H9 (cell line): ENCODE results near the gene SUPT3H. TPM values are rescaled to one million over a fixed set of nuclear protein-coding genes. Genes with fewer than 3 reads are reported as not detected.

Source experiments
- DNase-seq: peaks from one replicate; pipeline ENCODE4 v3.0.0-alpha.2; 2017
- H2AFZ ChIP-seq: one replicate; pipeline ENCODE4 v1.6.1; 2013; ENCODE audit warnings: mild to moderate bottlenecking, low read length, control low read depth, moderate library complexity
- H2AK5ac ChIP-seq: 2 replicates; pipeline ENCODE4 v1.6.1; 2013; ENCODE audit warnings: low read length, control low read depth, mixed read lengths; ENCODE audit not compliant: insufficient read length
- H2BK120ac ChIP-seq: one replicate; pipeline ENCODE4 v1.6.1; 2013; ENCODE audit warnings: low read depth, mild to moderate bottlenecking, low read length, control low read depth, inconsistent platforms; ENCODE audit not compliant: poor library complexity, severe bottlenecking
- H2BK12ac ChIP-seq: 2 replicates; pipeline ENCODE4 v1.6.1; 2013; ENCODE audit warnings: low read length, control low read depth, mixed read lengths, low read depth; ENCODE audit not compliant: insufficient read length
- H2BK15ac ChIP-seq: 2 replicates; pipeline ENCODE4 v1.6.1; 2013; ENCODE audit warnings: low read depth, low read length, control low read depth
- H2BK20ac ChIP-seq: one replicate; pipeline ENCODE4 v1.6.1; 2013; ENCODE audit warnings: low read depth, mild to moderate bottlenecking, low read length, control low read depth, inconsistent platforms; ENCODE audit not compliant: poor library complexity, severe bottlenecking
- H2BK5ac ChIP-seq: 2 replicates; pipeline ENCODE4 v1.6.1; 2013; ENCODE audit warnings: low read length, control low read depth, mixed read lengths; ENCODE audit not compliant: insufficient read length
- H3K14ac ChIP-seq: 2 replicates; pipeline ENCODE4 v1.6.1; 2013; ENCODE audit warnings: low read length, control low read depth; ENCODE audit not compliant: insufficient read depth
- H3K18ac ChIP-seq: 2 replicates; pipeline ENCODE4 v1.6.1; 2013; ENCODE audit warnings: low read depth, mild to moderate bottlenecking, mixed read lengths, low read length, control low read depth; ENCODE audit not compliant: insufficient read length
- H3K23ac ChIP-seq: 2 replicates; pipeline ENCODE4 v1.6.1; 2013; ENCODE audit warnings: low read length, control low read depth, mixed read lengths, low read depth; ENCODE audit not compliant: insufficient read length
- H3K23me2 ChIP-seq: 2 replicates; pipeline ENCODE4 v1.6.1; 2013; ENCODE audit warnings: low read depth, mild to moderate bottlenecking, mixed read lengths, low read length, control low read depth; ENCODE audit not compliant: insufficient read length, poor library complexity, severe bottlenecking
- H3K27ac ChIP-seq: 2 replicates; pipeline ENCODE4 v1.5.1; 2013; ENCODE audit warnings: low read length, control low read depth, mixed read lengths, low read depth; ENCODE audit not compliant: insufficient read length
- H3K27me3 ChIP-seq: 2 replicates; pipeline ENCODE4 v1.6.1; 2013; ENCODE audit warnings: low read length, control low read depth, inconsistent platforms; ENCODE audit not compliant: insufficient read depth
- H3K4ac ChIP-seq: 2 replicates; pipeline ENCODE4 v1.6.1; 2013; ENCODE audit warnings: low read depth, mild to moderate bottlenecking, control low read depth, inconsistent platforms, low read length, moderate library complexity
- H3K4me1 ChIP-seq: 2 replicates; pipeline ENCODE4 v1.6.1; 2013; ENCODE audit warnings: low read length, control low read depth, inconsistent platforms; ENCODE audit not compliant: insufficient read depth
- H3K4me2 ChIP-seq: 2 replicates; pipeline ENCODE4 v1.6.1; 2013; ENCODE audit warnings: low read length, control low read depth, mixed read lengths; ENCODE audit not compliant: insufficient read length, insufficient read depth
- H3K56ac ChIP-seq: 2 replicates; pipeline ENCODE4 v1.6.1; 2013; ENCODE audit warnings: low read depth, mild to moderate bottlenecking, mixed read lengths, low read length, control low read depth; ENCODE audit not compliant: insufficient read length
- H3K79me1 ChIP-seq: 2 replicates; pipeline ENCODE4 v1.6.1; 2013; ENCODE audit warnings: low read depth, mild to moderate bottlenecking, moderate library complexity, low read length, control low read depth, inconsistent platforms; ENCODE audit not compliant: insufficient read depth, poor library complexity, severe bottlenecking
- H3K79me2 ChIP-seq: 2 replicates; pipeline ENCODE4 v1.6.1; 2013; ENCODE audit warnings: low read length, control low read depth, inconsistent platforms; ENCODE audit not compliant: insufficient read depth
- H3K9ac ChIP-seq: 2 replicates; pipeline ENCODE4 v1.6.1; 2013; ENCODE audit warnings: low read length, control low read depth, mixed read lengths; ENCODE audit not compliant: insufficient read length; ENCODE audit errors: extremely low read depth
- H3K9me3 ChIP-seq: one replicate; pipeline ENCODE4 v1.6.1; 2013; ENCODE audit warnings: low read depth, low read length, inconsistent platforms; ENCODE audit not compliant: control insufficient read depth
- H3T11ph ChIP-seq: one replicate; pipeline ENCODE4 v1.6.1; 2013; ENCODE audit warnings: mild to moderate bottlenecking, low read length, control low read depth, inconsistent platforms
- H4K20me1 ChIP-seq: one replicate; pipeline ENCODE4 v1.6.1; 2013; ENCODE audit not compliant: control insufficient read depth, insufficient read length, insufficient read depth
- H4K5ac ChIP-seq: 2 replicates; pipeline ENCODE4 v1.6.1; 2013; ENCODE audit warnings: low read depth, mild to moderate bottlenecking, mixed read lengths, low read length, control low read depth; ENCODE audit not compliant: insufficient read length
- H4K8ac ChIP-seq: replicated peaks from 2 replicates; pipeline ENCODE4 v1.6.1; 2013; ENCODE audit warnings: low read length, control low read depth, mixed read lengths, low read depth; ENCODE audit not compliant: insufficient read length
- H4K91ac ChIP-seq: 2 replicates; pipeline ENCODE4 v1.6.1; 2013; ENCODE audit warnings: low read depth, mild to moderate bottlenecking, moderate library complexity, mixed read lengths, low read length, control low read depth; ENCODE audit not compliant: insufficient read length
- H3K27ac Mint-ChIP-seq, 3 experiments: 2 replicates in 2 of 3; 3 replicates in 1 of 3; pipeline ENCODE4 v1.8.0; 2020 to 2021; ENCODE audit warnings: mixed read lengths in 3 of 3, mild to moderate bottlenecking in 1 of 3, moderate library complexity in 1 of 3
- H3K27me3 Mint-ChIP-seq: 2 replicates; pipeline ENCODE4 v1.8.0; 2021; ENCODE audit warnings: low read depth, mild to moderate bottlenecking, moderate library complexity, mixed read lengths
- H3K36me3 Mint-ChIP-seq, 3 experiments: 2 replicates in 2 of 3; 3 replicates in 1 of 3; pipeline ENCODE4 v1.8.0; 2020 to 2021; ENCODE audit warnings: low read depth in 3 of 3, mixed read lengths in 3 of 3; ENCODE audit not compliant: insufficient read depth in 1 of 3
- H3K4me1 Mint-ChIP-seq, 2 experiments: 2 replicates each; pipeline ENCODE4 v1.8.0; 2020; ENCODE audit warnings: mixed read lengths in 2 of 2
- H3K4me3 Mint-ChIP-seq, 2 experiments: 2 replicates in 1 of 2; 3 replicates in 1 of 2; pipeline ENCODE4 v1.8.0; 2020 to 2021; ENCODE audit warnings: mild to moderate bottlenecking in 2 of 2, mixed read lengths in 2 of 2, moderate library complexity in 1 of 2
- H3K9me3 Mint-ChIP-seq, 2 experiments: 2 replicates in 1 of 2; 3 replicates in 1 of 2; pipeline ENCODE4 v1.8.0; 2020; ENCODE audit warnings: mild to moderate bottlenecking in 2 of 2, mixed read lengths in 2 of 2, moderate library complexity in 1 of 2
- CTCF ChIP-seq: fragments of 200-600 bp; sonication (generic); conservative IDR thresholded peaks from 3 replicates; pipeline ENCODE4 v1.8.0; 2021; ENCODE audit warnings: antibody characterized with exemption, mild to moderate bottlenecking
- WGBS: extraction: QIAGEN DNeasy Blood & Tissue Kit; methylation state at CpG from one replicate; pipeline ENCODE4 v1.1.7; 2013; ENCODE audit warnings: missing lambda C conversion rate, low lambda C conversion rate, mixed read lengths; ENCODE audit not compliant: insufficient read length; ENCODE audit errors: extremely low coverage; 5-methylcytosine and 5-hydroxymethylcytosine counted together
- total RNA-seq: library from RNA; stranded (reverse); gene quantifications from 2 replicates; pipeline ENCODE4 v1.2.1, GENCODE V29; 2021

SUPT3H gene
- total RNA-seq, 1 experiment from 2014 or later = 22.5 TPM

- Histone ChIP-seq H3K27ac (no peak overlapping the region), H2BK12ac (no peak overlapping the region), H3K4me1 (no peaks in the 10 kb centered on the region), H3K9me3 (no peaks in the 10 kb centered on the region), H3K79me2 (no peaks in the 10 kb centered on the region), H3K9ac (no peak overlapping the region), H2BK20ac (no peak overlapping the region), H3K79me1 (no peaks in the 10 kb centered on the region), H3K23me2 (no peaks in the 10 kb centered on the region), H3K56ac (no peak overlapping the region), H3K4me2 (no peak overlapping the region), H3T11ph (no peak overlapping the region), H2AK5ac (no peak overlapping the region), H2BK15ac (no peak overlapping the region), H4K20me1 (no peaks in the 10 kb centered on the region), H3K27me3 (no peaks in the 10 kb centered on the region), H2BK120ac (no peak overlapping the region), H4K91ac (no peak overlapping the region), H3K18ac (no peak overlapping the region), H3K4ac (no peak overlapping the region), H3K14ac (no peak overlapping the region), H2BK5ac (no peak overlapping the region), H2AFZ (no peak overlapping the region), H3K23ac (no peak overlapping the region), H4K8ac (no peak overlapping the region), H4K5ac (no peak overlapping the region)
- DNase-seq = no peak
- no peak overlapping the region for H3K4me3 Mint-ChIP-seq
- peaks cover 24 to 25% of the 10 kb centered on the region in 2 experiments for H3K9me3 Mint-ChIP-seq
- H3K27ac Mint-ChIP-seq = no peak overlapping the region
- no peak for TF ChIP-seq CTCF
- no CpG with 5 or more reads among the region's 2 CpGs for WGBS
- no peaks in the 10 kb centered on the region for H3K27me3 Mint-ChIP-seq
- peaks cover 7 to 9% of the 10 kb centered on the region in 2 experiments for H3K4me1 Mint-ChIP-seq
- peaks cover 14 to 39% (median 26%) of the 10 kb centered on the region in 3 experiments for H3K36me3 Mint-ChIP-seq
Observed at GRCh38 chr6:45272626-45273025, 105.1 kb downstream of the SUPT3H start.
